K562 (cell line): ENCODE measurements around the gene LGALS3BP. TPM values are rescaled to one million over a fixed set of nuclear protein-coding genes. Genes with fewer than 3 reads are reported as not detected.
A peak's percentile ranks its signal among the peaks of the same experiment; 100 is the strongest.

Experiments
- ATAC-seq: fragments of 200-7000 bp; cut with Tn5 transposase; 3 replicates; pipeline ENCODE4 v1.9.1; 2020; ENCODE audit warnings: moderate library complexity
- BruUV-seq: library from RNA; stranded (reverse); fragments of 400-500 nt; replicated peaks from 2 replicates; lab custom pipeline; 2021; lab: Mats Ljungman, UMichigan
- CTCF ChIA-PET: fragments of 300-600 bp; formaldehyde crosslinking; extraction: SDS; loops from one replicate; lab custom pipeline; 2021; ENCODE audit warnings: low intra/inter-chr PET ratio; lab: Yijun Ruan, JAX
- POLR2A ChIA-PET: fragments of 300-600, 350-650 bp; sonication (Branson Sonifier 250); formaldehyde crosslinking; extraction: SDS; loops from one replicate; lab custom pipeline; 2021; ENCODE audit warnings: antibody characterized with exemption, inconsistent platforms; lab: Yijun Ruan, JAX
- DNase-seq, 4 experiments: peaks; one replicate each; pipeline versions ENCODE4 v3.0.0 to v3.0.0-alpha.2; 2011 to 2018; ENCODE audit warnings: low spot score in 3 of 4, mixed read lengths in 3 of 4; ENCODE audit errors: extremely low read depth in 1 of 4
- FAIRE-seq: peaks from 2 replicates; lab custom pipeline; 2011; peaks lifted over from hg19 to GRCh38; lab: Jason Lieb, UNC
- H2AFZ ChIP-seq: 2 replicates; pipeline ENCODE4 v1.6.0; 2011; ENCODE audit warnings: low read depth, low read length, control low read depth, inconsistent platforms
- H3K27ac ChIP-seq: fragments of 200-600 bp; 3 replicates; pipeline ENCODE4 v1.8.0; 2011; ENCODE audit warnings: low read depth, mild to moderate bottlenecking, control low read depth, inconsistent platforms, low read length, moderate library complexity, mixed read lengths; ENCODE audit errors: extremely low read depth
- H3K27me3 ChIP-seq, 2 experiments: fragments of 300-600 bp in 1 of 2; 2 replicates in 1 of 2; 3 replicates in 1 of 2; pipeline versions ENCODE4 v1.6.0 to v1.8.0; 2011; ENCODE audit warnings: inconsistent platforms in 2 of 2, low read length in 2 of 2, mild to moderate bottlenecking in 1 of 2, mixed read lengths in 1 of 2, moderate library complexity in 1 of 2; ENCODE audit not compliant: control insufficient read depth in 2 of 2, insufficient read depth in 2 of 2
- H3K36me3 ChIP-seq: fragments of 300-600 bp; 3 replicates; pipeline ENCODE4 v1.8.0; 2011; ENCODE audit warnings: mild to moderate bottlenecking, low read length, inconsistent platforms; ENCODE audit not compliant: control insufficient read depth, insufficient read depth
- H3K4me1 ChIP-seq, 2 experiments: fragments of 200-600 bp in 1 of 2; replicated peaks in 1 of 2; 2 replicates in 1 of 2; 3 replicates in 1 of 2; pipeline versions ENCODE4 v1.5.1 to v1.8.0; 2011; ENCODE audit warnings: inconsistent platforms in 2 of 2, low read length in 2 of 2, mild to moderate bottlenecking in 1 of 2, mixed read lengths in 1 of 2, moderate library complexity in 1 of 2; ENCODE audit not compliant: control insufficient read depth in 2 of 2, insufficient read depth in 2 of 2
- H3K4me2 ChIP-seq: 2 replicates; pipeline ENCODE4 v1.6.1; 2011; ENCODE audit warnings: low read length, control low read depth, inconsistent platforms, mixed read lengths; ENCODE audit not compliant: insufficient read depth
- H3K4me3 ChIP-seq: fragments of 200-600 bp; sonication (generic), shearing (Covaris generic); 2 replicates; pipeline ENCODE4 v1.5.1; 2016; ENCODE audit warnings: control low read depth, inconsistent platforms
- H3K79me2 ChIP-seq: fragments of 200-600 bp; 3 replicates; pipeline ENCODE4 v1.8.0; 2011; ENCODE audit warnings: low read length, inconsistent platforms; ENCODE audit not compliant: control insufficient read depth, insufficient read depth
- H3K9ac ChIP-seq, 2 experiments: 2 replicates each; pipeline versions ENCODE4 v1.6.0 to v1.6.1; 2011; ENCODE audit warnings: low read depth in 2 of 2, low read length in 2 of 2, control low read depth in 1 of 2, inconsistent platforms in 1 of 2, mild to moderate bottlenecking in 1 of 2, mixed read lengths in 1 of 2; ENCODE audit not compliant: insufficient read depth in 1 of 2
- H3K9me1 ChIP-seq: one replicate; pipeline ENCODE4 v1.6.0; 2011; ENCODE audit warnings: inconsistent platforms, mild to moderate bottlenecking, low read length, moderate library complexity; ENCODE audit not compliant: control insufficient read depth, insufficient read depth
- H3K9me3 ChIP-seq: replicated peaks from 2 replicates; pipeline ENCODE4 v1.5.1; 2011; ENCODE audit warnings: low read depth, low read length, inconsistent platforms; ENCODE audit not compliant: control insufficient read depth, insufficient read depth
- H4K20me1 ChIP-seq: replicated peaks from 2 replicates; pipeline ENCODE4 v1.6.1; 2011; ENCODE audit warnings: low read length, inconsistent platforms, mixed read lengths; ENCODE audit not compliant: control insufficient read depth, insufficient read depth
- DDX20 ChIP-seq: fragments of 450-650 bp; IDR thresholded peaks from 2 replicates; pipeline ENCODE4 v1.6.1; 2016; ENCODE audit warnings: missing genetic modification characterization, low read depth, mild to moderate bottlenecking, missing compliant biosample characterization, moderate library complexity
- FOXK2 ChIP-seq, 2 experiments: fragments of 450-650 bp; IDR thresholded peaks in 1 of 2; conservative IDR thresholded peaks in 1 of 2; 2 replicates each; pipeline ENCODE4 v1.6.1; 2016; ENCODE audit warnings: low read depth in 2 of 2, mild to moderate bottlenecking in 1 of 2
- MYC ChIP-seq, 2 experiments: fragments of 250-450 bp in 1 of 2; sonication (Bioruptor Pico) in 1 of 2; IDR thresholded peaks; 2 replicates each; pipeline versions ENCODE4 v1.5.1 to v1.6.1; 2012 to 2021; ENCODE audit warnings: low read depth in 2 of 2, borderline replicate concordance in 1 of 2, improper control_type of control experiment in 1 of 2, low read length in 1 of 2, mild to moderate bottlenecking in 1 of 2, moderate library complexity in 1 of 2
- RBFOX2 ChIP-seq: fragments of 200-400 bp; formaldehyde crosslinking; IDR thresholded peaks from 2 replicates; pipeline ENCODE4 v1.6.1; 2017; ENCODE audit warnings: low read depth, mild to moderate bottlenecking, low read length, moderate library complexity
- RFX7 ChIP-seq: fragments of 250-450 bp; sonication (Bioruptor Pico); IDR thresholded peaks from 2 replicates; pipeline ENCODE4 v1.5.1; 2021; ENCODE audit warnings: mild to moderate bottlenecking
- SMC3 ChIP-seq: conservative IDR thresholded peaks from 2 replicates; pipeline ENCODE4 v1.6.1; 2011; ENCODE audit warnings: low read depth, low read length, improper control_type of control experiment; ENCODE audit not compliant: insufficient read depth
- ZFX ChIP-seq: sonication (generic); formaldehyde crosslinking; IDR thresholded peaks from 2 replicates; pipeline ENCODE4 v1.8.0; 2022; ENCODE audit warnings: mild to moderate bottlenecking, missing genetic modification reagents, moderate library complexity
- ZNF41 ChIP-seq: fragments of 250-450 bp; sonication (Bioruptor Pico); conservative IDR thresholded peaks from 2 replicates; pipeline ENCODE4 v1.4.0; 2020; ENCODE audit warnings: mild to moderate bottlenecking
- ZNF431 ChIP-seq: sonication (generic); formaldehyde crosslinking; IDR thresholded peaks from 2 replicates; pipeline ENCODE4 v1.8.0; 2022; ENCODE audit warnings: mild to moderate bottlenecking, missing genetic modification reagents
- ZNF76 ChIP-seq: fragments of 250-450 bp; sonication (Bioruptor Pico); IDR thresholded peaks from 2 replicates; pipeline ENCODE4 v1.4.0; 2020; ENCODE audit warnings: mild to moderate bottlenecking, moderate library complexity, borderline replicate concordance
- WGBS: fragments of 100-300 bp; shearing (Covaris generic); methylation state at CpG from one replicate; pipeline ENCODE4 v1.1.6; 2016; ENCODE audit warnings: low coverage, mixed read lengths; ENCODE audit not compliant: insufficient coverage; ENCODE audit errors: missing lambda C conversion rate; 5-methylcytosine and 5-hydroxymethylcytosine counted together
- in situ Hi-C: fragments of 300-500 bp; cut with MboI; formaldehyde crosslinking; loops from 4 replicates; pipeline ENCODE4 v1.15.0; 2018; ENCODE audit warnings: inconsistent platforms, mixed read lengths
- intact Hi-C: fragments of 100-400 bp; cut with micrococcal nuclease; formaldehyde crosslinking; loops from 2 replicates; pipeline ENCODE4 v1.14.2; 2022
- polyA plus RNA-seq, 8 experiments: library from polyadenylated mRNA; depleted of rRNA in 4 of 8; stranded (reverse) in 5 of 8; unstranded in 3 of 8; fragments of >200 nt; fragmentation: Nextera tagmentation in 2 of 8; fragmentation: Illumina TruSeq in 1 of 8; extraction: Ambion mirVana in 2 of 8; extraction: Trizol in 1 of 8; gene quantifications; 2 replicates each; pipeline versions ENCODE4 v1.2.1 to v1.2.3, GENCODE V29; 2011 to 2014; ENCODE audit warnings: inconsistent platforms in 1 of 8, missing spikeins in 1 of 8
- total RNA-seq, 7 experiments: library from RNA; depleted of rRNA in 6 of 7; stranded (reverse); fragments of >200 nt in 6 of 7; fragmentation: Illumina TruSeq in 2 of 7; extraction: Trizol in 2 of 7; gene quantifications; 2 replicates each; pipeline versions ENCODE4 v1.2.1 to v1.2.3, GENCODE V29; 2011 to 2021; ENCODE audit warnings: low replicate concordance in 1 of 7
- TF ChIP-seq, protein P1 (sequence below): sonication (generic); formaldehyde crosslinking; IDR thresholded peaks from 2 replicates; pipeline ENCODE4 v1.8.0; 2022; ENCODE audit warnings: missing genetic modification reagents, mild to moderate bottlenecking, borderline replicate concordance
- TF ChIP-seq, protein P2 (sequence below): IDR thresholded peaks from 2 replicates; pipeline ENCODE4 v1.6.1; 2014; ENCODE audit warnings: antibody characterized with exemption
- TF ChIP-seq, protein P3 (sequence below): sonication (generic); formaldehyde crosslinking; IDR thresholded peaks from 2 replicates; pipeline ENCODE4 v1.8.1; 2023; ENCODE audit warnings: mild to moderate bottlenecking, missing genetic modification reagents, moderate library complexity
- TF ChIP-seq, protein P4 (sequence below): fragments of 250-450 bp; sonication (Bioruptor Pico); IDR thresholded peaks from 2 replicates; pipeline ENCODE4 v1.8.0; 2022; ENCODE audit warnings: moderate library complexity, mild to moderate bottlenecking, inconsistent platforms

The LGALS3BP gene
- total and polyA plus RNA-seq, 9 of the 15 experiments (the other 6 are each of a cell fraction or from before 2014, with no cell fraction given) = 0.39 to 5.3 (median 3.2) TPM

DNA sequence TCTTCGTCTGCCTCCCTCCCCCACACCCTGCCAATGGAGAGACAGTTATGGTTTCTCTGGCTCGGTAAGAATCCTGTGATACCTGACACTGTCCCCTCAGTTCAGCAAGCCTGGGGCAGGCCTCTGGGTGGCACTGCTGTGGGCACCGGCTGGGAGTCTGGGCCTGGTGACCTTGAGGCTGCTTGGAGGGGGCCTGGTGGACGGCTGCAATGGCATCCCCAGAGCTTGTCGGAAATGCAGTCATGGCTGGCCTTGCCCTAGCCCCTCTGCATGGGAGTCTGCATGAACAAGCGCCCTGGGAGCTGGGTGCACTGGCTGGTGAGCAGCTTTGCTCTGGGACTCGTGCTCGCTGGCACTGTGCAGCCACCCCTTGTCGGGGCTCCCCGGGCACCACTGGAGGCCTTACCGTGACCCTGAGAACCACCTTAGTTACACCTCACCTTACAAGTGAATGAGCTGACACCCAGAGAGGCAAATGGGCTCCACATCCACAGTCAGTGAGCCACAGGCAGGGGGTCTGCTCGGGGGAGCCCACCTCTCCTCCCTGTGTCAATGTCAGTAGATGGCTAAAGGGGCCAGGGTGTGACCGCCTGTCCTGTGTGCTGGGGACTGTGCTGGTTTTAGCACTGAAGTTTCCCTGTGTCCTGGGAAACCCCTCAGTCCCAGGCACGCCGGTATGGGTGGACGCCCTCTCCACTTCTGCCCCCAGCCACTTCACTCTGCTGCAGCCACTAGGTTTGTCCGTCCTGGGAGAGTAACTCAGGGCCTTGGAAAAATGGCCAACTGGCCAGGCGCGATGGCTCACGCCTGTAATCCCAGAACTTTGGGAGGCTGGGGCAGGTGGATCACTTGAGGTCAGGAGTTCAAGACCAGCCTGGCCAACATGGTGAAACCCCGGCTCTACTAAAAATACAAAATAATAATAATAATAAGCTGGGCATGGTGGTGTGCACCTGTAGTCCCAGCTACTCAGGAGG, 1.4 kb downstream of the LGALS3BP start:
- intact Hi-C loops (no loop called here), in situ Hi-C loops (no loop called here)
- Histone ChIP-seq H2AFZ (no peak overlapping the region), H3K9me3 (no peaks in the 10 kb centered on the region), H3K4me2 (no peak overlapping the region), H3K4me3 (no peak overlapping the region), H4K20me1 (no peaks in the 10 kb centered on the region), H3K27ac (no peak overlapping the region), H3K4me1 (peaks cover 0 to 51% of the 10 kb centered on the region in 2 experiments; a peak in 3 of 5 replicates), H3K36me3 (no peaks in the 10 kb centered on the region), H3K27me3 (no peaks in the 10 kb centered on the region), H3K9ac (peak overlapping the region in 1 of 2 experiments; percentile 75; a peak in 2 of 4 replicates), H3K79me2 (no peaks in the 10 kb centered on the region), H3K9me1 (no peaks in the 10 kb centered on the region)
- CTCF ChIA-PET = no interaction called here
- ATAC-seq (no peak), FAIRE-seq (no peak), DNase-seq (no peak)
- POLR2A ChIA-PET = no interaction called here
- no TSS peak for BruUV-seq
- 61% methylated on average over 18 of the region's 21 CpGs for WGBS
- TF ChIP-seq, protein P1, sequence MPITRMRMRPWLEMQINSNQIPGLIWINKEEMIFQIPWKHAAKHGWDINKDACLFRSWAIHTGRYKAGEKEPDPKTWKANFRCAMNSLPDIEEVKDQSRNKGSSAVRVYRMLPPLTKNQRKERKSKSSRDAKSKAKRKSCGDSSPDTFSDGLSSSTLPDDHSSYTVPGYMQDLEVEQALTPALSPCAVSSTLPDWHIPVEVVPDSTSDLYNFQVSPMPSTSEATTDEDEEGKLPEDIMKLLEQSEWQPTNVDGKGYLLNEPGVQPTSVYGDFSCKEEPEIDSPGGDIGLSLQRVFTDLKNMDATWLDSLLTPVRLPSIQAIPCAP (CRISPR knock-in tag) = no peak
- TF ChIP-seq RFX7 (no peak), RBFOX2 (no peak), ZNF76 (no peak), ZNF41 (CRISPR knock-in tag) (no peak), SMC3 (no peak), MYC (IDR thresholded peaks at IDR 0.05; ENCODE audit: low read depth, low read length) (no peak), MYC (CRISPR knock-in tag; IDR thresholded peaks at IDR 0.05; ENCODE audit: borderline replicate concordance, low read depth) (no peak), FOXK2 (conservative IDR thresholded peaks at IDR 0.05 in 1 of 2, IDR thresholded peaks at IDR 0.05 in 1 of 2; ENCODE audit: low read depth in 2 of 2) (no peak), ZNF431 (CRISPR knock-in tag) (no peak), ZFX (no peak), DDX20 (tag) (no peak)
- TF ChIP-seq, protein P2, sequence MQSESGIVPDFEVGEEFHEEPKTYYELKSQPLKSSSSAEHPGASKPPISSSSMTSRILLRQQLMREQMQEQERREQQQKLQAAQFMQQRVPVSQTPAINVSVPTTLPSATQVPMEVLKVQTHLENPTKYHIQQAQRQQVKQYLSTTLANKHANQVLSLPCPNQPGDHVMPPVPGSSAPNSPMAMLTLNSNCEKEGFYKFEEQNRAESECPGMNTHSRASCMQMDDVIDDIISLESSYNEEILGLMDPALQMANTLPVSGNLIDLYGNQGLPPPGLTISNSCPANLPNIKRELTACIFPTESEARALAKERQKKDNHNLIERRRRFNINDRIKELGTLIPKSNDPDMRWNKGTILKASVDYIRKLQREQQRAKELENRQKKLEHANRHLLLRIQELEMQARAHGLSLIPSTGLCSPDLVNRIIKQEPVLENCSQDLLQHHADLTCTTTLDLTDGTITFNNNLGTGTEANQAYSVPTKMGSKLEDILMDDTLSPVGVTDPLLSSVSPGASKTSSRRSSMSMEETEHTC = no peak
- TF ChIP-seq, protein P3, sequence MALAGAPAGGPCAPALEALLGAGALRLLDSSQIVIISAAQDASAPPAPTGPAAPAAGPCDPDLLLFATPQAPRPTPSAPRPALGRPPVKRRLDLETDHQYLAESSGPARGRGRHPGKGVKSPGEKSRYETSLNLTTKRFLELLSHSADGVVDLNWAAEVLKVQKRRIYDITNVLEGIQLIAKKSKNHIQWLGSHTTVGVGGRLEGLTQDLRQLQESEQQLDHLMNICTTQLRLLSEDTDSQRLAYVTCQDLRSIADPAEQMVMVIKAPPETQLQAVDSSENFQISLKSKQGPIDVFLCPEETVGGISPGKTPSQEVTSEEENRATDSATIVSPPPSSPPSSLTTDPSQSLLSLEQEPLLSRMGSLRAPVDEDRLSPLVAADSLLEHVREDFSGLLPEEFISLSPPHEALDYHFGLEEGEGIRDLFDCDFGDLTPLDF (CRISPR knock-in tag) = no peak
- TF ChIP-seq, protein P4, sequence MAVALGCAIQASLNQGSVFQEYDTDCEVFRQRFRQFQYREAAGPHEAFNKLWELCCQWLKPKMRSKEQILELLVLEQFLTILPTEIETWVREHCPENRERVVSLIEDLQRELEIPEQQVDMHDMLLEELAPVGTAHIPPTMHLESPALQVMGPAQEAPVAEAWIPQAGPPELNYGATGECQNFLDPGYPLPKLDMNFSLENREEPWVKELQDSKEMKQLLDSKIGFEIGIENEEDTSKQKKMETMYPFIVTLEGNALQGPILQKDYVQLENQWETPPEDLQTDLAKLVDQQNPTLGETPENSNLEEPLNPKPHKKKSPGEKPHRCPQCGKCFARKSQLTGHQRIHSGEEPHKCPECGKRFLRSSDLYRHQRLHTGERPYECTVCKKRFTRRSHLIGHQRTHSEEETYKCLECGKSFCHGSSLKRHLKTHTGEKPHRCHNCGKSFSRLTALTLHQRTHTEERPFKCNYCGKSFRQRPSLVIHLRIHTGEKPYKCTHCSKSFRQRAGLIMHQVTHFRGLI (CRISPR knock-in tag) = no peak
